ELF-1 (cell line): ENCODE measurements around the gene BEND6.
"Not testable (repeated sequence)": the region's sequence is repeated elsewhere in the genome, so short reads cannot be mapped to it uniquely, and the experiment has no call there.

ENCODE experiments used
- DNase-seq: peaks from one replicate; pipeline ENCODE4 v3.0.0-alpha.2; 2016; ENCODE audit warnings: low read depth, low spot score

Gene BEND6

GRCh38 chr6:56984361-56984760 is 29.5 kb downstream of the BEND6 start:
- no peak for DNase-seq

GRCh38 chr6:56984884-56985283 is 30.0 kb downstream of the BEND6 start:
- no peak for DNase-seq

GRCh38 chr6:56986611-56987010 is 31.7 kb downstream of the BEND6 start:
- no peak for DNase-seq

- no peak for DNase-seq
Observed at GRCh38 chr6:56988145-56988544, 33.2 kb downstream of the BEND6 start.

- no peak for DNase-seq
Observed at GRCh38 chr6:56992036-56992435, 37.1 kb downstream of the BEND6 start.

GRCh38 chr6:56992703-56993102 is 37.8 kb downstream of the BEND6 start:
- DNase-seq, result no peak

GRCh38 chr6:56995347-56995902 is 40.5 kb downstream of the BEND6 start:
- DNase-seq, result no peak

GRCh38 chr6:56996401-56996800 is 41.5 kb downstream of the BEND6 start:
- DNase-seq, result no peak

- no peak for DNase-seq
Observed at GRCh38 chr6:56999049-56999448, 44.1 kb downstream of the BEND6 start.

- not testable (repeated sequence) for DNase-seq
Observed at GRCh38 chr6:56999748-57000147, 44.8 kb downstream of the BEND6 start.

GRCh38 chr6:57002197-57002596 is 47.3 kb downstream of the BEND6 start:
- DNase-seq, result no peak

- no peak for DNase-seq
Observed at GRCh38 chr6:57004292-57004691, 49.4 kb downstream of the BEND6 start.

- no peak for DNase-seq
Observed at GRCh38 chr6:57006101-57006500, 51.2 kb downstream of the BEND6 start.

- DNase-seq, result not testable (repeated sequence)
Observed at GRCh38 chr6:57008069-57008468, 53.2 kb downstream of the BEND6 start.

GRCh38 chr6:57013521-57013926 is 58.6 kb downstream of the BEND6 start:
- DNase-seq, result peak; percentile 75

- DNase-seq, result no peak
Observed at GRCh38 chr6:57017069-57017468, 62.2 kb downstream of the BEND6 start.

GRCh38 chr6:57017841-57018240 is 62.9 kb downstream of the BEND6 start:
- no peak for DNase-seq

GRCh38 chr6:57019434-57019833 is 64.5 kb downstream of the BEND6 start:
- no peak for DNase-seq

GRCh38 chr6:57021086-57021720 is 66.3 kb downstream of the BEND6 start:
- no peak for DNase-seq

GRCh38 chr6:57024321-57024720 is 69.4 kb downstream of the BEND6 start:
- DNase-seq, result no peak

GRCh38 chr6:57024775-57025174 is 69.9 kb downstream of the BEND6 start:
- DNase-seq, result no peak

GRCh38 chr6:57026001-57026400 is 71.1 kb downstream of the BEND6 start:
- no peak for DNase-seq

- DNase-seq, result no peak
Observed at GRCh38 chr6:57027301-57027700, 72.4 kb downstream of the BEND6 start.

- peak; percentile 87 for DNase-seq
Observed at GRCh38 chr6:57029213-57029612, 74.3 kb downstream of the BEND6 start.
